ENCODE results near the gene CORO2B.

CORO2B gene

GRCh38 chr15:68548364-68548763 lies 30.4 kb upstream of the CORO2B start:
- H3K4me3 ChIP-seq (ENCODE audit: control insufficient read depth, low read depth, low read length): no peak overlapping the region
- no peak for TF ChIP-seq CTCF (IDR thresholded peaks at IDR 0.05; ENCODE audit: control insufficient read depth, insufficient read depth, low read depth, low read length, missing control alignments)
- no peak for DNase-seq (ENCODE audit: low read depth)

GRCh38 chr15:68550004-68550403 lies 28.8 kb upstream of the CORO2B start:
- no peak overlapping the region for H3K4me3 ChIP-seq (ENCODE audit: control insufficient read depth, low read depth, low read length)
- DNase-seq (ENCODE audit: low read depth): no peak
- no peak for TF ChIP-seq CTCF (IDR thresholded peaks at IDR 0.05; ENCODE audit: control insufficient read depth, insufficient read depth, low read depth, low read length, missing control alignments)

GRCh38 chr15:68550498-68551295 lies 28.1 kb upstream of the CORO2B start:
- peak; percentile 80 for TF ChIP-seq CTCF (IDR thresholded peaks at IDR 0.05; ENCODE audit: control insufficient read depth, insufficient read depth, low read depth, low read length, missing control alignments)
- no peak overlapping the region for H3K4me3 ChIP-seq (ENCODE audit: control insufficient read depth, low read depth, low read length)
- no peak for DNase-seq (ENCODE audit: low read depth)

- H3K4me3 ChIP-seq (ENCODE audit: control insufficient read depth, low read depth, low read length): no peak overlapping the region
- no peak for DNase-seq (ENCODE audit: low read depth)
- no peak for TF ChIP-seq CTCF (IDR thresholded peaks at IDR 0.05; ENCODE audit: control insufficient read depth, insufficient read depth, low read depth, low read length, missing control alignments)
These were observed 27.5 kb upstream of the CORO2B start for GRCh38 chr15:68551296-68551635.

- no peak for DNase-seq (ENCODE audit: low read depth)
- no peak overlapping the region for H3K4me3 ChIP-seq (ENCODE audit: control insufficient read depth, low read depth, low read length)
- no peak for TF ChIP-seq CTCF (IDR thresholded peaks at IDR 0.05; ENCODE audit: control insufficient read depth, insufficient read depth, low read depth, low read length, missing control alignments)
These were observed 26.4 kb upstream of the CORO2B start for GRCh38 chr15:68552344-68552743.

GRCh38 chr15:68552773-68553172 lies 26.0 kb upstream of the CORO2B start:
- no peak for DNase-seq (ENCODE audit: low read depth)
- H3K4me3 ChIP-seq (ENCODE audit: control insufficient read depth, low read depth, low read length): no peak overlapping the region
- no peak for TF ChIP-seq CTCF (IDR thresholded peaks at IDR 0.05; ENCODE audit: control insufficient read depth, insufficient read depth, low read depth, low read length, missing control alignments)

All from AG09309 (cell line).